Testis (tissue), 3 donors: ENCODE data around the gene GFPT2. TPM values are rescaled to one million over a fixed set of nuclear protein-coding genes. Genes with fewer than 3 reads are reported as not detected.

ENCODE experiments used
- DNase-seq: peaks from one replicate; pipeline ENCODE4 v3.0.0-alpha.2; 2019
- H3K27ac ChIP-seq, 2 donors: fragments of 200-600 bp; sonication (generic); one replicate each; pipeline ENCODE4 v1.5.1; 2019
- H3K27me3 ChIP-seq: fragments of 200-600 bp; sonication (generic); one replicate; pipeline ENCODE4 v1.5.1; 2019
- H3K36me3 ChIP-seq: fragments of 200-600 bp; sonication (generic); one replicate; pipeline ENCODE4 v1.5.1; 2017; ENCODE audit warnings: low read depth; ENCODE audit errors: missing control alignments
- H3K4me1 ChIP-seq: fragments of 200-600 bp; sonication (generic); one replicate; pipeline ENCODE4 v1.5.1; 2019
- H3K4me3 ChIP-seq, 2 donors: fragments of 200-600 bp; sonication (generic); one replicate each; pipeline ENCODE4 v1.5.1; 2017 to 2019
- H3K9me3 ChIP-seq: fragments of 200-600 bp; sonication (generic); one replicate; pipeline ENCODE4 v1.5.1; 2017
- POLR2A ChIP-seq: fragments of 450-650 bp; IDR thresholded peaks from one replicate; pipeline ENCODE4 v1.6.1; 2017; ENCODE audit warnings: antibody characterized with exemption, mild to moderate bottlenecking, moderate library complexity
- WGBS, 2 donors: methylation state at CpG; one replicate each; pipeline ENCODE4 v1.1.5; 2018; 5-methylcytosine and 5-hydroxymethylcytosine counted together
- intact Hi-C: fragments of 100-400 bp; cut with DNase I; formaldehyde crosslinking; loops from one replicate; pipeline ENCODE4 v1.15.1; 2023; ENCODE audit warnings: low total_unique reads
- polyA plus RNA-seq: library from polyadenylated mRNA; stranded (reverse); fragments of 350-450 nt; fragmentation: Illumina TruSeq; extraction: RNeasy Lipid Tissue Mini Kit (QIAGEN cat#74804); gene quantifications from one replicate; pipeline ENCODE4 v1.2.3, GENCODE V29; 2014; ENCODE audit warnings: low read depth, low replicate concordance; ENCODE audit not compliant: insufficient read depth
- total RNA-seq, 2 donors: library from RNA; depleted of rRNA; stranded (reverse); fragments of >200 nt; gene quantifications; one replicate each; pipeline ENCODE4 v1.2.3, GENCODE V29; 2016
- TF ChIP-seq, protein P1 (sequence below), 3 experiments: fragments of 450-650 bp in 2 of 3; fragments of 200-600 bp in 1 of 3; sonication (generic) in 1 of 3; IDR thresholded peaks; one replicate each; pipeline ENCODE4 v1.5.1; 2016 to 2019; ENCODE audit warnings: antibody characterized with exemption in 3 of 3, mild to moderate bottlenecking in 2 of 3, moderate library complexity in 1 of 3

GFPT2 gene
- total and polyA plus RNA-seq, 3 donors from 2014 or later: 17.6 to 21.7 (median 17.9) TPM

- no peaks in the 10 kb centered on the region for H3K27me3 ChIP-seq
- no peaks in the 10 kb centered on the region for H3K4me1 ChIP-seq
- 66 to 76% methylated on average over 16 to 20 of the region's 20 CpGs for WGBS, 2 donors
- H3K27ac ChIP-seq: no peak overlapping the region
- no peaks in the 10 kb centered on the region for H3K9me3 ChIP-seq
- DNase-seq: no peak
- TF ChIP-seq, protein P1, sequence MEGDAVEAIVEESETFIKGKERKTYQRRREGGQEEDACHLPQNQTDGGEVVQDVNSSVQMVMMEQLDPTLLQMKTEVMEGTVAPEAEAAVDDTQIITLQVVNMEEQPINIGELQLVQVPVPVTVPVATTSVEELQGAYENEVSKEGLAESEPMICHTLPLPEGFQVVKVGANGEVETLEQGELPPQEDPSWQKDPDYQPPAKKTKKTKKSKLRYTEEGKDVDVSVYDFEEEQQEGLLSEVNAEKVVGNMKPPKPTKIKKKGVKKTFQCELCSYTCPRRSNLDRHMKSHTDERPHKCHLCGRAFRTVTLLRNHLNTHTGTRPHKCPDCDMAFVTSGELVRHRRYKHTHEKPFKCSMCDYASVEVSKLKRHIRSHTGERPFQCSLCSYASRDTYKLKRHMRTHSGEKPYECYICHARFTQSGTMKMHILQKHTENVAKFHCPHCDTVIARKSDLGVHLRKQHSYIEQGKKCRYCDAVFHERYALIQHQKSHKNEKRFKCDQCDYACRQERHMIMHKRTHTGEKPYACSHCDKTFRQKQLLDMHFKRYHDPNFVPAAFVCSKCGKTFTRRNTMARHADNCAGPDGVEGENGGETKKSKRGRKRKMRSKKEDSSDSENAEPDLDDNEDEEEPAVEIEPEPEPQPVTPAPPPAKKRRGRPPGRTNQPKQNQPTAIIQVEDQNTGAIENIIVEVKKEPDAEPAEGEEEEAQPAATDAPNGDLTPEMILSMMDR (IDR thresholded peaks at IDR 0.05): no peak
- TF ChIP-seq POLR2A: no peak
- intact Hi-C loops: no loop called here
- H3K4me3 ChIP-seq: no peak overlapping the region
- H3K36me3 ChIP-seq: no peaks in the 10 kb centered on the region
Measured at GRCh38 chr5:180399401-180400215, 46.5 kb upstream of the GFPT2 start.

DNA sequence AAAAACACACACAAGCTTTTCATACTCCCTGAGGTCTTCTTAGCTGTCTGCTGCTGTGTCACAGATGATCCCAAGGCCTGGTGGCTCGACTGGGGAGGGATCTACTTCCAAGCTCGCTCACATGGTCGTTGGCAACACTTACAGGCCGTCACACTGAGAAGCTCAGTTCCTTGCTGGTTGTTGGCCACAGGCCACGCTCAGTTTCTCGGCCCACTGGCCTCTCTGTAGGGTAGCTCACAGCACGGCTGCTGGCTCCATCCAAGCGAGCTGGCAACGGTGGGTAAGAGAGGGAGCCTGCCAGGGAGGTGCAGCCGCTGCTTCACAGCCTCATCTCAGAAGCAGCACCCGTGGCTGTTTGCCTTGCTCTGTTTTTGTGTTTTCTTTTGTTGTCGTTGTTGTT, 43.8 kb upstream of the GFPT2 start:
- H3K27me3 ChIP-seq: no peaks in the 10 kb centered on the region
- intact Hi-C loops: no loop called here
- no peak overlapping the region for H3K27ac ChIP-seq
- TF ChIP-seq, protein P1 (IDR thresholded peaks at IDR 0.05): no peak
- TF ChIP-seq POLR2A: no peak
- H3K4me3 ChIP-seq: no peak overlapping the region
- H3K36me3 ChIP-seq: no peaks in the 10 kb centered on the region
- H3K9me3 ChIP-seq: no peaks in the 10 kb centered on the region
- WGBS, 2 donors: 79 to 87% methylated on average over 9 to 12 of the region's 12 CpGs
- DNase-seq: no peak
- H3K4me1 ChIP-seq: no peaks in the 10 kb centered on the region

GRCh38 chr5:180395540-180396274, 42.6 kb upstream of the GFPT2 start:
- intact Hi-C loops: no loop called here
- TF ChIP-seq, protein P1 (IDR thresholded peaks at IDR 0.05): no peak
- TF ChIP-seq POLR2A: no peak
- H3K4me1 ChIP-seq: no peaks in the 10 kb centered on the region
- no peaks in the 10 kb centered on the region for H3K9me3 ChIP-seq
- H3K27ac ChIP-seq: no peak overlapping the region
- no peaks in the 10 kb centered on the region for H3K27me3 ChIP-seq
- 87 to 88% methylated on average over 16 of the region's 16 CpGs for WGBS, 2 donors
- no peak overlapping the region for H3K4me3 ChIP-seq
- no peaks in the 10 kb centered on the region for H3K36me3 ChIP-seq
- DNase-seq: no peak

DNA sequence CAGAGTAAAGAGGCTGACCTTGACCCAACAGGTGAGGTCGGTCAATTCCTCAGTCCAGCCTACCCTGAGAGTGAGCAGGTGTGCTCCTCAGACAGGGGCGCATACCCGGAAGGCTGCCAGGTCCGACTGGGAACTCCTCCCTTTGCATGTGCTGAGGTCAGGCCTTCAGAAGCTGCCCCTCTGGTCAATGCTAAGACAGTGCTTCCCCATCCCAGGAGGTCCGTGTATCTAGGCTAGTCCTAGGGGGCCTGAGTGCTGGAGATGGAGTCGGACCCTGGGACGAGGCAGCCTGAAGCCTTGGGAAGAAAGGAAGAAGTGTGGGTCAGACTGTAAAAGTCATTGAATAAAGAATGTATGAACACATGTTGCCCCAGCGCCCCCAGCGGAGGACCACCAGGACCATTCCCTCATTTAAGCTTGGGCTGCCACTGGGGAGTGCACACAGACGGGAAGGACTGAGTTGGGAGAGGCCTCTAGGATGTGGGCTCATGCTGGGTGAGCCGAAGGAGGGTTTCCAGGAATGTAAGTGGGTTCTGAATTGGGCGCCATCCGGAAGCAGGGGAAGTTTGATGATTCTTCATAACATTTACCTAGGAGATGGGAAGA, 41.0 kb upstream of the GFPT2 start:
- TF ChIP-seq, protein P1 (IDR thresholded peaks at IDR 0.05): no peak
- no peak for TF ChIP-seq POLR2A
- WGBS, 2 donors: 86 to 92% methylated on average over 13 of the region's 13 CpGs
- Histone ChIP-seq H3K4me3 (no peak overlapping the region), H3K4me1 (no peaks in the 10 kb centered on the region), H3K9me3 (no peaks in the 10 kb centered on the region), H3K36me3 (no peaks in the 10 kb centered on the region), H3K27ac (no peak overlapping the region), H3K27me3 (no peaks in the 10 kb centered on the region)
- intact Hi-C loops: no loop called here
- no peak for DNase-seq
